GM12878 (cell line): ENCODE data around the gene RTP5.

Experiments used
- CTCF ChIP-seq, 3 experiments: IDR thresholded peaks in 2 of 3; conservative IDR thresholded peaks in 1 of 3; 2 replicates each; pipeline ENCODE4 v1.5.1; 2011; ENCODE audit warnings: low read depth in 3 of 3, low read length in 3 of 3, mild to moderate bottlenecking in 3 of 3, control low read depth in 2 of 3, moderate library complexity in 2 of 3, inconsistent platforms in 1 of 3, mixed read lengths in 1 of 3; ENCODE audit not compliant: control insufficient read depth in 2 of 3, insufficient read depth in 1 of 3; ENCODE audit errors: extremely low read depth in 1 of 3
- GABPA ChIP-seq: IDR thresholded peaks from 2 replicates; pipeline ENCODE4 v1.6.1; 2014; ENCODE audit warnings: antibody characterized with exemption, low read depth, mild to moderate bottlenecking, inconsistent platforms
- KAT2A ChIP-seq: conservative IDR thresholded peaks from 2 replicates; pipeline ENCODE4 v1.6.1; 2011; ENCODE audit warnings: low read depth, low read length; ENCODE audit not compliant: control insufficient read depth
- POLR2A ChIP-seq: IDR thresholded peaks from 2 replicates; pipeline ENCODE4 v1.6.1; 2011; ENCODE audit warnings: low read depth, mild to moderate bottlenecking, low read length
- TARDBP ChIP-seq: IDR thresholded peaks from 2 replicates; pipeline ENCODE4 v1.6.1; 2016; ENCODE audit warnings: borderline replicate concordance
- TF ChIP-seq, protein P1 (sequence below): IDR thresholded peaks from 2 replicates; pipeline ENCODE4 v1.6.1; 2012; ENCODE audit warnings: mild to moderate bottlenecking, low read depth, low read length
- TF ChIP-seq, protein P2 (sequence below): IDR thresholded peaks from 2 replicates; pipeline ENCODE4 v1.6.1; 2012; ENCODE audit warnings: low read depth, low read length, improper control_type of control experiment

DNA sequence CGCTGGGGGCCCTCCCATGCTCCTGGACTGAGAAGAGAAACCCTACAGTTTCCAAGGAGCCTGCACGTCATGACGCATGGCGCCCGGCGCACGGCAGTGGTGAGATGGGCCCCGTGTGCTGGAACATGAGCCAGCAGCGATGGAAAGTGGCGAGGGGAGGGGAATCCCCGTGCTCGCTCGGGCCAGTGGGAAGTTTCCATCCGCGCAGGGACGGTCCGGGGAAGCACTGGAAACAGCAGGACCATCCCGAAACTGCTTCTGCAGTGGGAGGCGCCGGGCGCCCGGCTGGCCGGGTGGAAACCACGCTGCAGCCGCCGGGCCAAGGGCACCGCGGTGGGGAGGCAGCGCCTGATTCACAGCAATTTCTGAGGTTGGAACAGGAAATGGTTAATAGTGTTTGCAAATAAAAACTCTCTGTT lies 6.0 kb upstream of the RTP5 start:
- TF ChIP-seq CTCF (IDR thresholded peaks at IDR 0.05 in 2 of 3, conservative IDR thresholded peaks at IDR 0.05 in 1 of 3; ENCODE audit: control insufficient read depth in 2 of 3, extremely low read depth in 1 of 3, insufficient read depth in 1 of 3, low read depth in 3 of 3, low read length in 3 of 3), result no peak
- TF ChIP-seq POLR2A, result 0 out of 2 replicates have a peak, but pooled peaks have one; percentile 33
- no peak for TF ChIP-seq TARDBP
- TF ChIP-seq, protein P1, sequence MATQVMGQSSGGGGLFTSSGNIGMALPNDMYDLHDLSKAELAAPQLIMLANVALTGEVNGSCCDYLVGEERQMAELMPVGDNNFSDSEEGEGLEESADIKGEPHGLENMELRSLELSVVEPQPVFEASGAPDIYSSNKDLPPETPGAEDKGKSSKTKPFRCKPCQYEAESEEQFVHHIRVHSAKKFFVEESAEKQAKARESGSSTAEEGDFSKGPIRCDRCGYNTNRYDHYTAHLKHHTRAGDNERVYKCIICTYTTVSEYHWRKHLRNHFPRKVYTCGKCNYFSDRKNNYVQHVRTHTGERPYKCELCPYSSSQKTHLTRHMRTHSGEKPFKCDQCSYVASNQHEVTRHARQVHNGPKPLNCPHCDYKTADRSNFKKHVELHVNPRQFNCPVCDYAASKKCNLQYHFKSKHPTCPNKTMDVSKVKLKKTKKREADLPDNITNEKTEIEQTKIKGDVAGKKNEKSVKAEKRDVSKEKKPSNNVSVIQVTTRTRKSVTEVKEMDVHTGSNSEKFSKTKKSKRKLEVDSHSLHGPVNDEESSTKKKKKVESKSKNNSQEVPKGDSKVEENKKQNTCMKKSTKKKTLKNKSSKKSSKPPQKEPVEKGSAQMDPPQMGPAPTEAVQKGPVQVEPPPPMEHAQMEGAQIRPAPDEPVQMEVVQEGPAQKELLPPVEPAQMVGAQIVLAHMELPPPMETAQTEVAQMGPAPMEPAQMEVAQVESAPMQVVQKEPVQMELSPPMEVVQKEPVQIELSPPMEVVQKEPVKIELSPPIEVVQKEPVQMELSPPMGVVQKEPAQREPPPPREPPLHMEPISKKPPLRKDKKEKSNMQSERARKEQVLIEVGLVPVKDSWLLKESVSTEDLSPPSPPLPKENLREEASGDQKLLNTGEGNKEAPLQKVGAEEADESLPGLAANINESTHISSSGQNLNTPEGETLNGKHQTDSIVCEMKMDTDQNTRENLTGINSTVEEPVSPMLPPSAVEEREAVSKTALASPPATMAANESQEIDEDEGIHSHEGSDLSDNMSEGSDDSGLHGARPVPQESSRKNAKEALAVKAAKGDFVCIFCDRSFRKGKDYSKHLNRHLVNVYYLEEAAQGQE, result no peak
- no peak for TF ChIP-seq KAT2A
- TF ChIP-seq, protein P2, sequence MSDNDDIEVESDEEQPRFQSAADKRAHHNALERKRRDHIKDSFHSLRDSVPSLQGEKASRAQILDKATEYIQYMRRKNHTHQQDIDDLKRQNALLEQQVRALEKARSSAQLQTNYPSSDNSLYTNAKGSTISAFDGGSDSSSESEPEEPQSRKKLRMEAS, result no peak
- TF ChIP-seq GABPA, result no peak
